ENCODE results near the gene XRCC6. TPM values are rescaled to one million over a fixed set of nuclear protein-coding genes. Genes with fewer than 3 reads are reported as not detected.

Gene XRCC6
- total RNA-seq, 2 experiments from 2014 or later, result 215 to 222 TPM

DNA sequence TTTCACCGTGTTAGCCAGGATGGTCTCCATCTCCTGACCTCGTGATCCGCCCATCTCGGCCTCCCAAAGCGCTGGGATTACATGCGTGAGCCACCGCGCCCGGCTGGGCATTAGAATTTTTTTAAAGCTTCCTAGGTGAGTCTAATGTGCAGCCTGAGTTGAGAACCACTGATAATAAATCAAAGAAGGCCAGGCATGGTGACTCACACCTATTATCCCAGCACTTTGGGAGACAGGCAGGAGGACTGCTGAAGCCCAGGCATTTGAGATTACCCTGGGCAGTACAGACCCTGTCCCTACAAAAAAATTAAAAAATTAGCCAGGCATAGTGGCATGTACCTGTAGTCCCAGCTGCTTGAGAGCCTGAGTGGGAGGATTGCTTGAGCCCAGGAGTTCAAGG, 91.9 kb downstream of the XRCC6 start:
- H3K27ac Mint-ChIP-seq, result no peak overlapping the region
- H3K4me1 Mint-ChIP-seq, result peaks cover 2% of the 10 kb centered on the region
- H3K9me3 Mint-ChIP-seq, result no peaks in the 10 kb centered on the region
- no peak for ATAC-seq (ENCODE audit: low read depth)
- no peak for DNase-seq
- POLR2A ChIA-PET, result interaction anchor here (0.6 kb wide), 1 partner anchor 20 kb away, joined by 3 read pairs; no protein-coding TSS in a partner anchor
- H3K36me3 Mint-ChIP-seq, result no peaks in the 10 kb centered on the region
- H3K4me3 Mint-ChIP-seq, result no peak overlapping the region
- peaks cover 13% of the 10 kb centered on the region for H3K27me3 Mint-ChIP-seq

Other genes starting within 250 kb of the XRCC6 start
- gene TEF, start 239.4 kb upstream of the XRCC6 start, total RNA-seq, result 1 to 10 TPM; 3.6 to 4.0 TPM
- gene TOB2, start 174.5 kb upstream of the XRCC6 start, total RNA-seq, result 10 to 100 TPM; 35.7 to 35.9 TPM
- gene PHF5A, start 152.6 kb upstream of the XRCC6 start, total RNA-seq, result 10 to 100 TPM; 47.0 to 51.0 TPM
- gene ACO2, start 152.2 kb upstream of the XRCC6 start, total RNA-seq, result 10 to 100 TPM; 73.7 to 76.2 TPM
- 10 to 100 TPM; 29.8 to 30.5 TPM for gene POLR3H, start 76.8 kb upstream of the XRCC6 start, total RNA-seq
- gene CSDC2, start 60.3 kb upstream of the XRCC6 start, total RNA-seq, result not detected
- gene PMM1, start 31.5 kb upstream of the XRCC6 start, total RNA-seq, result 10 to 100 TPM; 39.0 to 42.9 TPM
- 10 to 100 TPM; 29.5 to 29.7 TPM for gene DESI1, start 252 bp upstream of the XRCC6 start, total RNA-seq
- 100 to 1,000 TPM; 150 to 153 TPM for gene SNU13, start 67.6 kb downstream of the XRCC6 start, total RNA-seq
- 10 to 100 TPM; 52.1 to 52.5 TPM for gene MEI1, start 78.2 kb downstream of the XRCC6 start, total RNA-seq
- 10 to 100 TPM; 28.2 to 29.2 TPM for gene CCDC134, start 179.4 kb downstream of the XRCC6 start, total RNA-seq
- gene SREBF2, start 211.8 kb downstream of the XRCC6 start, total RNA-seq, result 100 to 1,000 TPM; 108 to 109 TPM